Activated naive CD8-positive, alpha-beta T cell treated with anti-CD3 and anti-CD28 coated beads for 36 hours (primary cell): ENCODE measurements around the gene CES3. TPM values are rescaled to one million over a fixed set of nuclear protein-coding genes. Genes with fewer than 3 reads are reported as not detected.

ENCODE experiments used
- DNase-seq: peaks from one replicate; pipeline ENCODE4 v3.0.0; 2021
- H3K27ac Mint-ChIP-seq: one replicate; pipeline ENCODE4 v1.8.0; 2022; ENCODE audit warnings: mild to moderate bottlenecking, moderate library complexity, mixed read lengths
- H3K27me3 Mint-ChIP-seq: one replicate; pipeline ENCODE4 v1.8.0; 2022; ENCODE audit warnings: mild to moderate bottlenecking, mixed read lengths
- H3K36me3 Mint-ChIP-seq: one replicate; pipeline ENCODE4 v1.8.0; 2021; ENCODE audit warnings: mild to moderate bottlenecking, mixed read lengths
- H3K4me1 Mint-ChIP-seq: one replicate; pipeline ENCODE4 v1.8.0; 2021; ENCODE audit warnings: mixed read lengths
- H3K4me3 Mint-ChIP-seq: one replicate; pipeline ENCODE4 v1.8.0; 2022; ENCODE audit warnings: mild to moderate bottlenecking, moderate library complexity, mixed read lengths
- H3K9me3 Mint-ChIP-seq: one replicate; pipeline ENCODE4 v1.8.0; 2022; ENCODE audit warnings: mixed read lengths
- total RNA-seq, 2 experiments: library from RNA; stranded (reverse); gene quantifications; one replicate each; pipeline ENCODE4 v1.2.3, GENCODE V29; 2021

CES3 gene
- total RNA-seq, 2 experiments from 2014 or later, result 0.43 to 0.80 TPM

DNA sequence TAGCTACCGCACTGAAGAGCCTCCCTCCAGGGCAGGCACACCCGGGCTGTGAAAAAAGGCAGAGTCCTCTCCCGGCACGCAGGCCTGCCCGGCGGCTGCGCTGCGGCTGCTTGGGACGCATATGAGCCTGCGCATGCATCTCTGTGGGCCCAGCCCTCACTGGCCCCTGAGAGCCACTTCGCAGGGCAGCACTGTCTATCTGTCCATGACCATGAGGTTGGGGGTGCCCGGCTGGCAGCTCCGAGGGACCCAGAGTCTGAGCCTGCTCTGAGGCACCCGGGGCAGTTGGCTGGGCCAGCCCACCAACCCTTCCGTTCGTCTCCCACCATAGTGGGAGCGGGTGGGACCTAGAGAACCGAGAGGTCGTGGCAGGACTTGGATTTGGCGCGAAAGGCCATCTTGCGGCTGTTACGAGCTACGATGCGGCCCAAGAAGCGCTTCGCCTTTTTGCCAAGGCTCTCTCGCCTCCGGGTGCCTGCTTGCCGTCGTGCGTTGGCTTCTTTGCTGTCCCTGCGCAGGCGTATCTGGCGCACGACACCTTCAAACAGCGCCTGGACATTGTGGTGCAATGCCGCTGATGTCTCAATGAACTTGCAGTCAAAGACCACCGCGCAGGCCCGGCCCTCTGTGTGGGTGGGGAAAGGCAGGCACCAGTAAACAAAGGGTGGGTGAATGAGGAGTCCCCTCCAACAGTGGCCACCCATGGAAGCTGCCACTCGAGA lies 39.2 kb upstream of the CES3 start:
- no peaks in the 10 kb centered on the region for H3K9me3 Mint-ChIP-seq
- H3K27me3 Mint-ChIP-seq, result peaks cover 53% of the 10 kb centered on the region
- H3K4me3 Mint-ChIP-seq, result no peak overlapping the region
- no peak for DNase-seq
- H3K36me3 Mint-ChIP-seq, result no peaks in the 10 kb centered on the region
- no peak overlapping the region for H3K27ac Mint-ChIP-seq
- H3K4me1 Mint-ChIP-seq, result no peaks in the 10 kb centered on the region

DNA sequence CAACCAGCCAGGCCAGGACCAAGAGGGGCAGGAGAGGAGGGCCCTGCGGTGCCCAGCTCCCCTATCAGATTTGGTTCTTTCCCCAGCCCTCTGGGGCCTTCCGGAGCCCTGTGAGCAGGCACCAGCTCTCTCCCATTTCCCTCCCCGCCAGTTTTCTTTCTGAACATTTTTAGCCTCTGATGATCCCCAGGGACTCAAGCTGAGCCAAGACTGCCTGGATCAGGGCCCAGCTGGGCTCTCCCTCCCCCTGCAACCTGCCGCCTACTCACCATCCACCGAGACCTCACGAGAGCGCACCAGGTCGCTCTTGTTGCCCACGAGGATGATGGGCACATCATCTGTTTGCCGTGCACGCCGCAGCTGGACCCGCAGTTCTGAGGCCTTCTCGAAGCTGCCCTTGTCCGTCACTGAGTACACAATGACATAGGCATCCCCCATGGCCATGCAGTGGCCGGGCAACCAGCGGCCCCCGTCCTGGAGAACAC lies 37.8 kb upstream of the CES3 start:
- no peak overlapping the region for H3K4me3 Mint-ChIP-seq

DNA sequence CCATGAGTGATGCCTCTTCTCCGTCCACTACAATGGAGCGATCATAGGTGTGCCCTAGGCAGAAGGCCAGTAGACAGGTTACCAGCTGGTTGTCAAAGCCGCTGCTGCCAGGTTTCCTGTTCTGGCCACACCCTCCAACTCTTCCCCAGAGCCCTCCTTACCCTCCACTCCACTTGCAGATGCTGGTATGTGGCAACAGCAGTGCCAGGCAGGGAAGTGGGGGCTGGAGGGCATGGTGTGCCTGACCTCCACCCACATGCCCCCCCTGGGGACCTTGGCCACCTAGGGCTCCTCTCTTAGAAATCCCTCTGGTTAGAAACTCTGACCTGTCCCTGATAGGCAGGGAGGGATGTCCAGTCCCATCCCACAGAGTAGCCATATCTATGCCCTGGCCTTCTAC lies 37.2 kb upstream of the CES3 start:
- H3K27ac Mint-ChIP-seq, result no peak overlapping the region
- peaks cover 53% of the 10 kb centered on the region for H3K27me3 Mint-ChIP-seq
- H3K4me3 Mint-ChIP-seq, result no peak overlapping the region
- no peaks in the 10 kb centered on the region for H3K9me3 Mint-ChIP-seq
- H3K36me3 Mint-ChIP-seq, result no peaks in the 10 kb centered on the region
- H3K4me1 Mint-ChIP-seq, result peaks cover 2% of the 10 kb centered on the region
- no peak for DNase-seq

More for the DNA sequence above, 37.8 kb upstream of the CES3 start:
- DNase-seq, result no peak
- peaks cover 53% of the 10 kb centered on the region for H3K27me3 Mint-ChIP-seq
- no peaks in the 10 kb centered on the region for H3K9me3 Mint-ChIP-seq
- no peak overlapping the region for H3K27ac Mint-ChIP-seq
- H3K36me3 Mint-ChIP-seq, result no peaks in the 10 kb centered on the region
- peaks cover 1% of the 10 kb centered on the region for H3K4me1 Mint-ChIP-seq

DNA sequence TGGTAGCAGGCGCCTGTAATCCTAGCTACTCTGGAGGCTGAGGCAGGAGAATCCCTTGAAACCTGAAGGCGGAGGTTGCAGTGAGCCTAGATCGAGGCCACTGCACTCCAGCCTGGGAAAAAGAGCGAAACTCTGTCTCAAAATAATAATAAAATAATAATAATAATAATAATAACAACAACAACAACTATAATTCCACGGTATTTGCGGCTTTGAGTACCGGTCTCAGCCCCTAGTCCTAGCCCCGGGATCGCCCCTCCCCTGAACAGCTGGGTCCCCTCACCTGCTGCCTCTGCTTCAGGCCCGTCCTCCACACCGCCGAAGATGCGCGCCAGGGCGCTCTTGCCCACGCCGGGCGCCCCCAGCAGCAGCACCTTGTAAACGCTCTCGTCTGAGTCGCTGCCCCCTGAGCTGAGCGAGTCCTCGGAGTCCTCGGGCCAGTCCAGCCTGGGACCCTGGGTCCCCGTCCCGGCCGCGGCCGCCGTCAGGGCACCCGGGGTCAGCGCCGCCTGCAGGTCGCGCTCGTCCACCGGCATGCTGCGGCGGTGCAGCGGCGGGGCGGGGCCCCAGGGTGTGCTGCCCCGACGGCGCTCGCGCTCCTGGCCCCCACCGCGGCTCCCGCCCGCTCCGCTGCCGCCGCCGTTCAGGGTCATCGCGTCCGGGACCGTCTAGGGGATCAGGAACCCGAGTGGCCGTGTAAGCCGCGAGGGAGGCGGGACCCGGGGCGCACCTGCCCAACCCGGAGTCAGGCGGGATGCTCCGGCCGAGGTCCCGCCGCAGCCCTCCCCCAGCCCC lies 36.3 kb upstream of the CES3 start:
- no peak overlapping the region for H3K27ac Mint-ChIP-seq
- H3K36me3 Mint-ChIP-seq, result no peaks in the 10 kb centered on the region
- no peak overlapping the region for H3K4me3 Mint-ChIP-seq
- H3K4me1 Mint-ChIP-seq, result peaks cover 2% of the 10 kb centered on the region
- peak; percentile 58 for DNase-seq
- peaks cover 52% of the 10 kb centered on the region for H3K27me3 Mint-ChIP-seq
- no peaks in the 10 kb centered on the region for H3K9me3 Mint-ChIP-seq

DNA sequence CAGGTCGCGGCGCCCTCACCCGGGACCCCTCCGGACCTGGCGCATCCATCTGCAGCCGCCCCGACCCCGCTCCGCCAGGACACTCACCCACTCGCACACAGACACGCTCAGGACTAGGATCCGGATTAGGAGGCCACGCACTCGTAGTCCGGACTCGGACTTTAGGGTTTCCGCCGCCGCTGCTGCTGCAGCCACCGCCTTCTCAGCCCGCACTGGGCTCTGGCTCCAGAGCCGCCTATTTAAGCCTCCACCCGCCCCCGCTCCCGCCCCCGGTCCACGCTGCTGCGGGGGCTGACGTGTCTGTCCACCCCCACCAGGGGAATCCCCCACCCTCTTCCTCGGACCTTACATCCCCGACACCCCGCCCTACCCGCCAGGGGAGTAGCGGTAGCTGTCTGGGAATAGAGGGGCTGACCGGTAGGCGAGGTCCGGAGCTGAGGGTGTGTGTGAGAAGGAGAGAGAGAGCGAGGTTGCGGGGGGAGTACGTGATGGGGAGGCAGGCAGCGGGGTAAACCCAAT lies 35.7 kb upstream of the CES3 start, which contains the start of gene RRAD:
Gene RRAD, minus strand, starts transcription at position 214 of the 519 bp plus-strand sequence. CDS start 356 bp downstream, outside the sequence.
- peaks cover 2% of the 10 kb centered on the region for H3K4me1 Mint-ChIP-seq

DNA sequence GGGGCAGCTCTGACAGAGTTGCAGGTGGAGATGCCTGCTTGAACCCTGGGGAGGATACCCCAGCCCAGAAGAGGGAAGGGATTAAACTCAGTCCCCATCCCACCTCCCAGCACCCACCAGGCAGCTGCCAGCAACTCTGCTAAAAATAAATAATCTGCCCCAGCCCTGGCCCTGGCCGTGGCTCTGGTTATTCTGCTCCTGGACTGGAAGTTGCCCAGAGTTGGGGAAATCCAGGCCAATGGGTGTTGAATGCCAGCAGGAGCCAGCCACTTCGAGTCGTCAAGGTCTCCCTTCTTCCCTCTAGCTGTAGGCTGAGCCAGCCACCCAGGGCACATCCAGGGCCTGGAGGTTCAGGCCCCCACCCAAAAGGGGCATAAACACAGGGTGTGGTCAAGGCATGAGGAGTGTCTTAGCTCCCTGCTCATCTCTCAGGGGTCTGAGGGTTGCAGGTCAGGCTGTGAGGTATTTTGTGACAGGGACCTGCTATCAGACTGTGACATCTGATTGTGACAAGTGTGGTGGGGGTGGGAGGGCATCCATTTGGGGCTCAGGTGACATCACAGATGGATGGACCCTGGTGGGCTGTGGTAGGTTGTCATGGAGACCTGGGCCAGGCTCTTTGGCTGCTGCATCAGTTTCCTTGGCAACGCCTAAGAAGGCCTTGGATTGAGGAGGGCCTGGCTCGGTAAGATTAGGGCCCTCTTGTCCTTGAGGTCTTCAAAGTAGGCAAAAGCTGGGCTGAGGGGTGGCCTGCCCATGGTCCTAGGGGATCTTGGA lies 34.7 kb upstream of the CES3 start:
- Mint-ChIP-seq H3K27me3 (peaks cover 43% of the 10 kb centered on the region), H3K9me3 (no peaks in the 10 kb centered on the region), H3K36me3 (no peaks in the 10 kb centered on the region), H3K27ac (no peak overlapping the region), H3K4me3 (no peak overlapping the region), H3K4me1 (peaks cover 2% of the 10 kb centered on the region)
- no peak for DNase-seq

More for the DNA sequence above, 35.7 kb upstream of the CES3 start, which contains the start of gene RRAD:
- no peaks in the 10 kb centered on the region for H3K36me3 Mint-ChIP-seq
- no peaks in the 10 kb centered on the region for H3K9me3 Mint-ChIP-seq
- no peak within 1 kb of the TSS for H3K27ac Mint-ChIP-seq
- peak within 1 kb of the TSS; percentile 59 for H3K4me3 Mint-ChIP-seq
- H3K27me3 Mint-ChIP-seq, result peaks cover 50% of the 10 kb centered on the region
- DNase-seq, result no peak

DNA sequence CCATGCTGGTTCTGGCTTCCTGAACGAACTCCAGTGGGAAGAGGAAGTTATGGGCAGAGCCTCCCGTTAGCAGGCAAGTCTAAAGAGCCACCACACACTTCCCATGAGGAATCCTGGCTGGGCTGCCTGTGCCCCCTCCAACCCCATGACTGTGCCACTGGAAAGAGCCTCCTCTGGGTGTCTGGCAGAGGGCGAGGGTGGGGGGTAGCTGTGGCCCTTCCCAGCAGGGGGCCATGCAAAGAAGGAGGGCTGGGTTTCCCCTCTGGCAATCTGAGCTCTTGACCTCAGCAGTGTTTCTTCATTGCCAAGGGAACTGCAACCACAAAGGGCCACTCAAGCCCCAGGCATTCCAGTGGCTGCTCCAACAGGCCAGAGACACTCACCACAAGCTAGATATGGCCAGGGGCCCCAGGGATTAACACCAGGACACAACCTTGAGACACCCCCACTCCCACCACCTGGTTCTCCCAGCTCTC lies 34.1 kb upstream of the CES3 start:
- no peak overlapping the region for H3K27ac Mint-ChIP-seq
- DNase-seq, result no peak
- no peaks in the 10 kb centered on the region for H3K36me3 Mint-ChIP-seq
- H3K4me3 Mint-ChIP-seq, result no peak overlapping the region
- H3K9me3 Mint-ChIP-seq, result no peaks in the 10 kb centered on the region
- peaks cover 6% of the 10 kb centered on the region for H3K4me1 Mint-ChIP-seq
- H3K27me3 Mint-ChIP-seq, result peaks cover 40% of the 10 kb centered on the region

DNA sequence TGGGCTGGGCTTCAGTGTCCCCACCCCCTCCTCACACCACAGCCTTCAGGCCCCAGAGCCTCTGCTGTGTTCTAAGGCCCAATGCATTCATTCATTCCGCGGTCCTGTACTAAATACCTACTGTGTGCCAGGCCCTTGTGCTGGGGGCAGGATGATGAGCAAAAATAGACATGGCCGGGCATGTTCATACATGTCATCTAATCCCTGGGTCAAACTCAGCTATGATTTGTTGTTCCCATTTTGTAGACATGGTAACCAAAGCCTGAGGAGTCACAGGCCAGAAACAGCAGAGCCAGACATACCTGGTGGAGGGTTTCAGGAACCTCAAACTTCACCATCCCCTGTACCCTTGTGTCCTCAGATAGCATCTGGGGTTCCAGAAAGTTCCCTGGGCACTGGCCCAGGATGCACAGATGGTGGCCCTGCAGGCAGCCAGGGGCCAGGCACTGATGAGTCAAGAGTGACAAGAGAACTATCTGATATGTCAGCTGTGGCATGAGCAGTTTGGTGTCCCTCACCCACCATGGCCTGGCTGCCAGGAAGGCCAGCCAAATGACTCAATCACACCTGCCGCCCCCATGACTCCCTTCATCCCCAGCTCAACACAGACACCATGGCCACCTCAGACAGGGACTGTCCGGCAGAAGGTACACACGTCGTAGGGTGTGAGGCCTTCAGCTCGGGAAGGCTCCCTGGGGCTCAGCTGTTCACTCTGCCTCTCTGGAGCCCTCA lies 33.0 kb upstream of the CES3 start:
- H3K27ac Mint-ChIP-seq, result no peak overlapping the region
- peaks cover 17% of the 10 kb centered on the region for H3K4me1 Mint-ChIP-seq
- peaks cover 7% of the 10 kb centered on the region for H3K36me3 Mint-ChIP-seq
- H3K9me3 Mint-ChIP-seq, result no peaks in the 10 kb centered on the region
- no peak overlapping the region for H3K4me3 Mint-ChIP-seq
- no peak for DNase-seq
- peaks cover 35% of the 10 kb centered on the region for H3K27me3 Mint-ChIP-seq

DNA sequence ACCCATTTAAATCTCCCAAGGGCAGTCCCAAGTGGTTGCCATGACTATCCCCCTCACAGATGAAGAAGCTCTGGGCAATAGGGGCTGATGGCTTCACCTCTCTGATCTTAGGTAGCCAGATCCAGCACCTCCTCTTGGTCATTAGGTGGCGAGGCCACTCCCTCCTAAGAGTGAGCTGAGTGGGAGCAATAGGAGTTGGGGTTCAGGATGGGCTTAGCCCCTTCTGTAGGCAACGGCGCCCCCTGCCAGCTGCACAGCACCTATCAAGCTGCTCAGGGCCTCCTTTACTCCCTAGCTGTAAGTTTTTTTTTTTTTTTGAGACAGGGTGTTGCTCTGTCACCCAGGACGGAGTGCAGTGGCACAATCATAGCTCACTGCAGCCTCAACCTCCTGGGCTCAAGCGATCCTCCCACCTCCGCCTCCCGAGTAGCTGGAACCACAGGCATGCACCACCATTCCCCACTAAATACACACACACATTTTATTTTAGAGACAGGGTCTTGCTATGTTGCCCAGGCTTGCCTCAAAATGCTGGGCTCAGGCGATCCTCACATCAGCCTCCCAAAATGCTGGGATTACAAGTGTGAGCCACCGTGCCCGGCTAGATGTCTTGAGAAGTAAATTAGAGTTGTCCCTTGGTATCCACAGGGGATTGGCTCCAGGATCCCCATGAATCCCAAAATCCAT lies 32.2 kb upstream of the CES3 start:
- Mint-ChIP-seq H3K4me1 (peaks cover 24% of the 10 kb centered on the region), H3K27me3 (peaks cover 27% of the 10 kb centered on the region), H3K4me3 (no peak overlapping the region), H3K9me3 (no peaks in the 10 kb centered on the region), H3K36me3 (peaks cover 15% of the 10 kb centered on the region), H3K27ac (no peak overlapping the region)
- DNase-seq, result peak; percentile 57

DNA sequence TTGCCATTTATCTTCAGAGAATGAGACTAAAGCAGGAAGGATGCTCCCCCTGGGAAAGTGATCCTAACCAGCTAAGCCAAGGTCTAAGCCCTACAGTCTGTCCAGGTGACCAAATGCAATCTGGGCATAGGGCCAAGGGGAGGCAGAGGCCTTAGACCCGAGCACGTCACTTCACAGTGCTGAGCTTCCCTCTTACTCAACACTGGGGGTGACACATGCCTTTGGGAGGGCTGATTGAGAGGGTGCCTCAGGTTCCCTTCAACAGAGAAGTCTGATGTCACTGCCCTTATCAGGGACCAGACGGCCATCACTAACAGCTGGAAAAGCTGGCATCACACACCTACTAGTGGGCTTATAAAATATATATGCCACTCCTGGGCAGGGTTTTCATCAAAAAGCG lies 30.9 kb upstream of the CES3 start:
- Mint-ChIP-seq H3K9me3 (no peaks in the 10 kb centered on the region), H3K27ac (no peak overlapping the region), H3K4me3 (no peak overlapping the region), H3K27me3 (peaks cover 16% of the 10 kb centered on the region), H3K36me3 (peaks cover 21% of the 10 kb centered on the region), H3K4me1 (peaks cover 24% of the 10 kb centered on the region)
- DNase-seq, result no peak

DNA sequence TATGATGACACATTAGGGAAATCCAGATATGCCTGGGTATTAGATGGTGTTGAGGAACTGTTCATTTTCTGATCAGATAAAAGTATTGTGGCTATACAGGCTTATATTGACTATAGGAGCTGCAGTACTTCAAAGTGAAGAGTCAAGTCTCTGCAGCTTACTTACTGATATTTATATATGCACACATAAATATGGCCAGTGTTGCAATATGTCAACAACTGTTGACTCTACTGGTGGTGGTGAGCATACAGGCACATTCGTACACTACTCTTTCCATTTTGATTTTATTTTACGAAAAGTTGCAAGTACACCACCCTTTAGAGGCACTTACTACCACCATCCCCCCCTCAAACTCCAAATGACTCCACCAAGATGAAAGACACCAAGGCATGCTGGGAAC lies 29.4 kb upstream of the CES3 start:
- H3K9me3 Mint-ChIP-seq, result no peaks in the 10 kb centered on the region
- H3K27me3 Mint-ChIP-seq, result peaks cover 1% of the 10 kb centered on the region
- H3K4me1 Mint-ChIP-seq, result peaks cover 31% of the 10 kb centered on the region
- H3K36me3 Mint-ChIP-seq, result peaks cover 26% of the 10 kb centered on the region
- no peak overlapping the region for H3K27ac Mint-ChIP-seq
- no peak for DNase-seq
- no peak overlapping the region for H3K4me3 Mint-ChIP-seq

DNA sequence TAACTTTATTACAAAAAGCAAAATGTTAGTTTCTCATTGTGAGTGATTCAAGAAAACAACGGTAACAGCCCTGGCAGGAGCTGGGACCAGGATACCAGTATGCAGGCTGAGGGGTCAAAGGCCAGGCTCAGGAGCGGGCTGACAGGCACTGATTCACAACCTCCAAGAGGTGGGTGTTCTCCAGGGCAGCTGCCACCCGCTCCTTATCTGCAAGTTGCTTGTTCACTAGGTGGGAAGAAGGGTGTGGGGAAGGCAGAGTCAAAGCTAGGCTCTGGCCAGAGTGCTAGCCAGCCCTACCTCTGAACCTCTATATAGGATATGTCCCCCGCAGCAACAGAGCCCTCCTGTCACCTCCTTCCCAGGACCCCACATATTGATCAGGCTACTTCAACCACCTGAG lies 29.0 kb upstream of the CES3 start:
- Mint-ChIP-seq H3K36me3 (peaks cover 27% of the 10 kb centered on the region), H3K4me1 (peaks cover 33% of the 10 kb centered on the region), H3K27me3 (no peaks in the 10 kb centered on the region), H3K9me3 (no peaks in the 10 kb centered on the region), H3K4me3 (peak overlapping the region; percentile 97), H3K27ac (peak overlapping the region; percentile 62)
- DNase-seq, result no peak

DNA sequence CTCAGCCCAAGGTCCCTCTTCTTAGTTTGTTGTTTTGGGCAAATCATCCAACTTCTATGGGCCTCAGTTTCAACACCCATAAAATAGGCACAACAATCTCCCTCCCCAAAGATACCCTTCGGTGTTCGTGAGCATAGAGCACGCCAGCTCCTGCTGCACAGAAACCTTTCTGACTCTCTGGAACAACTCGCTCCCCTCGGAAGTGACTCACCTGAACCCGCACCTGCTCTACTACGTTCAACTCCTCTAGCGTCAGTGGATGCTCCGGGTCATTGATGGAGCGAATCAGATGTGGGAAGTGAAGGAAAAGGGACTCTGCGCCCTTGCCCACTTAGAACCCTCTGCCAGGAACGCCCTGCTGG lies 27.3 kb upstream of the CES3 start:
- Mint-ChIP-seq H3K4me3 (peak overlapping the region; percentile 97), H3K36me3 (peaks cover 30% of the 10 kb centered on the region), H3K27me3 (no peaks in the 10 kb centered on the region), H3K9me3 (no peaks in the 10 kb centered on the region), H3K27ac (peak overlapping the region; percentile 99), H3K4me1 (peaks cover 38% of the 10 kb centered on the region)
- DNase-seq, result no peak
